ENCODE measurements around the gene SLC7A6. TPM values are rescaled to one million over a fixed set of nuclear protein-coding genes. Genes with fewer than 3 reads are reported as not detected.

The SLC7A6 gene
- total RNA-seq, 4 donors from 2014 or later: 23.4 to 55.6 (median 37.4) TPM

DNA sequence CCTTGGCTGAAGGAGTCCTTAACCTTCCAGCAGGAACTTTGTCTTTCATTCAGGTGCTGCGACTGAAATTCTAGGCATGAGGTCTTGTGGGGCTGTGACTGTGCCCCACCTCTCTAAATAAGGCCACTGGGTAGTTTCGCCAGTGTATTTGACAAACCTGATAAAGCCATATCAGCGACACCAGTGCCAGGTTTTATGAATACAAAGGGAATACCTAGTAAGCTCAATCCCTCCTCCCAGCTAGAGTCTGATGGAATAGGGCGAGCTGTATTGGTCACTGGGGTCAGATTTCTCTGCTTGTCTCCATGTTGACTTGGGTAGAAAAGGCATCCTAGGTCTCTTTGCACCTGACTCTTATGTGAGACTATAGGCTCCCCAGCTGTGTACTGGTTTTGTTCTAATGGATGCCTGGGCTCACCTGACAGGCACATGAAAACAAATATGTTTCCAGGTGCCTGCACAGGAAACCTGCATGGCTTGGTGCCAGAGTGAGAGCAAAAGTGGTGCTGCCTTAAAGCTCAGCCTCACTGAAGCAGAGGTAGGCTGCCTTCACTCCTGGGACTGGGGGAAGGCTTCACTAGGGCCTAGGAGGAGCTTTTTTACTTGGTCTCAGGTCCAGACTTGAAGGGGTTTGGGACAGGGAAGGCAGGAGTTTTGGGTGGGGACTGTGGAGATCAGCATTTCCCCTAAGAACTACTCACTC is 8.3 kb downstream of the SLC7A6 start:
- no peak for TF ChIP-seq POLR2A (IDR thresholded peaks at IDR 0.05)
- TF ChIP-seq, protein P1, sequence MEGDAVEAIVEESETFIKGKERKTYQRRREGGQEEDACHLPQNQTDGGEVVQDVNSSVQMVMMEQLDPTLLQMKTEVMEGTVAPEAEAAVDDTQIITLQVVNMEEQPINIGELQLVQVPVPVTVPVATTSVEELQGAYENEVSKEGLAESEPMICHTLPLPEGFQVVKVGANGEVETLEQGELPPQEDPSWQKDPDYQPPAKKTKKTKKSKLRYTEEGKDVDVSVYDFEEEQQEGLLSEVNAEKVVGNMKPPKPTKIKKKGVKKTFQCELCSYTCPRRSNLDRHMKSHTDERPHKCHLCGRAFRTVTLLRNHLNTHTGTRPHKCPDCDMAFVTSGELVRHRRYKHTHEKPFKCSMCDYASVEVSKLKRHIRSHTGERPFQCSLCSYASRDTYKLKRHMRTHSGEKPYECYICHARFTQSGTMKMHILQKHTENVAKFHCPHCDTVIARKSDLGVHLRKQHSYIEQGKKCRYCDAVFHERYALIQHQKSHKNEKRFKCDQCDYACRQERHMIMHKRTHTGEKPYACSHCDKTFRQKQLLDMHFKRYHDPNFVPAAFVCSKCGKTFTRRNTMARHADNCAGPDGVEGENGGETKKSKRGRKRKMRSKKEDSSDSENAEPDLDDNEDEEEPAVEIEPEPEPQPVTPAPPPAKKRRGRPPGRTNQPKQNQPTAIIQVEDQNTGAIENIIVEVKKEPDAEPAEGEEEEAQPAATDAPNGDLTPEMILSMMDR (IDR thresholded peaks at IDR 0.05): no peak
- WGBS, 2 donors: 87 to 93% methylated on average over 4 of the region's 4 CpGs
- intact Hi-C loops (cut with DNase I; ENCODE audit: low total_unique reads): no loop called here
- DNase-seq (ENCODE audit: low spot score in 2 of 2): no peak
- no peak overlapping the region for H3K4me3 ChIP-seq (ENCODE audit: low read depth, poor library complexity, severe bottlenecking)

DNA sequence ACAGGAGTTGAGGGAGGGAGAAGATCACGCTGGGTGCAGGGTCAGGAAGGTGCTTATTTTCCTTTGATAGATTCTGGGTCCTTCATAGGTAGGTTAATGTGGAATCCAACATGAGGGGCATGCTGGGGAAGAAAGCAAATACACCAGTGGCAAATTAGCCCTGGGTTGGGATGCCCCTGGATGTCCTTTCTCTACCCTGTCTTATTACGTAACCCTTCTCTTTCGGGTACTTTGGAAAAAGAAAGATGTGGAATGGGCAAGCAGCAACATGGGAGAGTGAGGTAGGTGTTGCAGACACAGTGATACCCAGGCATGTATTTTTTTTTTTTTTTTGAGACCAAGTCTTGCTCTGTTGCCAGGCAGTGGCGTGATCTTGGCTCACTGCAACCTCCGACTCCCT is 9.1 kb downstream of the SLC7A6 start:
- no peak for DNase-seq (ENCODE audit: low spot score in 2 of 2)
- TF ChIP-seq POLR2A (IDR thresholded peaks at IDR 0.05): no peak
- TF ChIP-seq, protein P1 (IDR thresholded peaks at IDR 0.05): no peak
- intact Hi-C loops (cut with DNase I; ENCODE audit: low total_unique reads): no loop called here
- WGBS, 2 donors: 67 to 70% methylated on average over 5 of the region's 5 CpGs
- H3K4me3 ChIP-seq (ENCODE audit: low read depth, poor library complexity, severe bottlenecking): no peak overlapping the region

DNA sequence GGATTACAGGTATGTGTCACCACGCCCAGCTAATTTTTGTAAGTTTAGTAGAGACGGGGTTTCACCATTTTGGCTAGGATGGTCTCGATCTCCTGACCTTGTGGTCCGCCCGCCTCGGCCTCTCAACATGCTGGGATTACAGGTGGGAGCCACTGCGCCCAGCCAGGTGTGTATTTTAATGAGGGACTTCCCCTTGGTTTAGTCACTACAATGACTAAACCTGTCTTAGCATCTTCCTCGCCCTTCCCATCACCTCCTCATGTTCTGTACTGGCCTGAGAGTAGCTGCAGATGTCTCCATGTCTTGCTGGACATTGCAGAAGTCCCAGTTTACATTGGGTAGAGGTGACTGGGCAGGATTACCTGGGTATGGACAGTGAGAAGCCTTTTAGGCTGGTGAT is 9.6 kb downstream of the SLC7A6 start:
- no peak for TF ChIP-seq POLR2A (IDR thresholded peaks at IDR 0.05)
- TF ChIP-seq, protein P1 (IDR thresholded peaks at IDR 0.05): no peak
- DNase-seq (ENCODE audit: low spot score in 2 of 2): no peak
- WGBS, 2 donors: 75 to 94% methylated on average over 8 of the region's 8 CpGs
- intact Hi-C loops (cut with DNase I; ENCODE audit: low total_unique reads): no loop called here
- no peak overlapping the region for H3K4me3 ChIP-seq (ENCODE audit: low read depth, poor library complexity, severe bottlenecking)

DNA sequence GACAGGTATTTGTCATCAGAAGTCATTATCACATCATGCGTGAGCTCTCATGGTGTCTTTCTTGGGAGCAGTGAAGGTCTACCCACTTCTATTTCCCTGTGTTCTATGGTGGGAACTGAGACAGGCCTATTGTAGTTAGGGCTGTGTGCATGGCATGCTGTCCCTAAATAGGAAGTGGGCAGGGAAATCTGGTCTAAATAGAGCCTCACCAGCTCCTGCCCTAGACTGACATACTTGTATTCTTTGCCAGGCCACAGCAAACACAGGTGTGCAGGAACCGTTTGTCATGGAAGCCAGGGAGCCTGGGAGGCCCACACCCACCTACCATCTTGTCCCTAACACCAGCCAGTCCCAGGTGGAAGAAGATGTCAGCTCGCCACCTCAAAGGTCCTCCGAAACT is 10.1 kb downstream of the SLC7A6 start:
- H3K4me3 ChIP-seq (ENCODE audit: low read depth, poor library complexity, severe bottlenecking): no peak overlapping the region
- WGBS, 2 donors: 75 to 84% methylated on average over 4 of the region's 4 CpGs
- TF ChIP-seq POLR2A (IDR thresholded peaks at IDR 0.05): no peak
- TF ChIP-seq, protein P1 (IDR thresholded peaks at IDR 0.05): no peak
- intact Hi-C loops (cut with DNase I; ENCODE audit: low total_unique reads): no loop called here
- no peak for DNase-seq (ENCODE audit: low spot score in 2 of 2)

DNA sequence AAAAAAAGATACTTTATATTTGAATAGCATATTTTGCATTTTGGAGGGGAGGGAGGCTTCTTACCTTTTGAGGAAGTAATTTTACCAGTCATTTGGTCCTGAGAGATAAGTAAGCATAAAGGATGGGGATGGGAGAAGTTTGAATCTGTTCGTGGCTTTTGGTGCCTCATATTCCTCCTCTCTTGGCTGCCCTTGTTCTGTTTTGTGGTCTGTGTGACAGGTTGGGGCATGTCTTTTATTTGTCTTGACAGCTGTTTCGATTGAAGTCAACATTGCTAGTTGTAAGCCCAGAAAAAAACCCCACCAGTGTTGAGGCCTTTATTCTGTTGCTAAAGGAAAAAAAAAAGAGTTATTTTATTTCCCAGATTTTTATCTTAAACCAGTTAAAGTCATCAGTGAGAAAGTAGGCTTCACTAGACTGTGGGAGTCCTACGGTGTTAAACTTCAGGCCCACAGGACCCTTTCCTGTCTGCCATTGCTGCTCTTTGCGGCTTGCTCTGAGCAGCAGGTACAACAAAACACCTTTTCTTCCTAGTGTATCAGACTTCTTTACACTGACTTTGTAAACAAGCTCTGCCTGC is 11.4 kb downstream of the SLC7A6 start:
- no peak for DNase-seq (ENCODE audit: low spot score in 2 of 2)
- intact Hi-C loops (cut with DNase I; ENCODE audit: low total_unique reads): no loop called here
- 34 to 44% methylated on average over 4 of the region's 4 CpGs for WGBS, 2 donors
- no peak overlapping the region for H3K4me3 ChIP-seq (ENCODE audit: low read depth, poor library complexity, severe bottlenecking)
- TF ChIP-seq, protein P1 (IDR thresholded peaks at IDR 0.05): no peak
- no peak for TF ChIP-seq POLR2A (IDR thresholded peaks at IDR 0.05)
